GM19193 (cell line): Measurements from ENCODE around the gene GLI2.

ENCODE experiments used
- POLR2A ChIP-seq: IDR thresholded peaks from 4 replicates; pipeline ENCODE4 v1.6.1; 2011; ENCODE audit not compliant: insufficient read depth, insufficient read length; ENCODE audit errors: extremely low read depth

GLI2 gene

DNA sequence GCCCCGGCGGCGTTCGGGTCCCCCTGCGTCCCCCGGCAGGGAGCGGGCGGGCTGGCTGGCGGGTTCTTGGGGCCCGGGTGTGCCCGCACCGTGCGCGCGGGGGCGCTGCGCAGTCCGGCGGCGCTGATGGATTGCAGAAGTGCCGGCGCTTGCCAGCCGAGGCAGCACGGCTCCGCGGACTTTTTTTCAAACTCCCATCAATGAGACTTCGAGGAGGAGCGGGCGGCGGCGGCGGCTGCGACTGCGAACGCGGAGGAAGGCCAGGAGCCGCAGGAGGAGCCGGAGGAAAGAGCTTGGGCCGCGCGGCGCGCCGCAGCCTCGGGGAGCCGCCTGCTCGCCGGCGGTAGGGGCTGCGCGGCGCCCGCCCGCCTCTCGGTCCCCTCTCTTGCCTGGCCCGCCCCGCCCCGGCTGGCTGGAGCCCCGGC lies at the start of gene GLI2:
TSS of gene GLI2 (plus strand) at position 123 of the 425 bp plus-strand sequence. CDS start 61,453 bp downstream, outside the sequence.
- no peak for TF ChIP-seq POLR2A

DNA sequence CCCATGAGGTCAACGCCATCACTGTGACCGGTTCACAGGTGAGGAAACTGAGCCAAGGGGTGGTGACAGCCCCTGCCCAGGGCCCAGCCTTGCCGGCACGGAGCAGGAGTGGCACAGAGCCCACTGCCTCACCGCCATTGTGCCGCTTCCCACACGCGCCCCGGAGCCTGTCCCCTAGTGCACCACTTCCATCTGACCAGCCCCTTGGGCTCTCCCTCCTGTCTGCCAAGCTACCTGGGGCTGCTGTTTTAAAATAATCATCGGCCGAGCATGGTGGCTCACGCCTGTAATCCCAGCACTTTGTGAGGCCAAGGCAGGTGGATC lies 49.7 kb upstream of the GLI2 start:
- TF ChIP-seq POLR2A, result no peak

DNA sequence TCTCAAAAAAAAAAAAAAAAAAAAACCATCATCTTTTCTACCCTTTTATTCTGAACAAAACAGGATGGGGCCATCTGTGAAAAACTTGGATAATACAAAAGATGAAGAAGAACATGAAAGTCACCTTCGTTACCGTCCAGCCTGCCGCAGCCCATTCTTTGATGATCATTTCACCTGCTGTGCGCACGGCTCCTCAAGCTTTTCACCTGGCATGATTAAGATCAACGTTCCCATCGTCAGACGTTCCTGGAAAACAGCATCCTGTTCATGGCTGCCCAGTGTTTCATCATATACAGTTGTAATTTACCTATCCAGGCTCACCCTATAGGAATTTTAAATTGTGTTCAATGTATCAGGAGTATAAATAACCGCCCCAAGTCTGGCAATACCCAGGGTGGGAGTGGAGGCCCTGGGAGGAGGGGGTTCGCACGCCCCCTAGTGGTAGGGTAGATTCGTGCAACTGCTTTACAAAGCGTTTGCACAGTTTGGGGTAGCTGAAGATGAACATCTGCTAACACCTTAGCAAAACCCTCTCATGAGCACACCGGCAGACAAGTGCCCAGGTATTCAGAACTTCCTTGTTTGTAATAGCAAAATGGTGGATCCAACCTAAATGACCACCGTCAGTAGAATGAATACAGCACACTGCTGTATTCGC lies 49.0 kb upstream of the GLI2 start:
- no peak for TF ChIP-seq POLR2A

DNA sequence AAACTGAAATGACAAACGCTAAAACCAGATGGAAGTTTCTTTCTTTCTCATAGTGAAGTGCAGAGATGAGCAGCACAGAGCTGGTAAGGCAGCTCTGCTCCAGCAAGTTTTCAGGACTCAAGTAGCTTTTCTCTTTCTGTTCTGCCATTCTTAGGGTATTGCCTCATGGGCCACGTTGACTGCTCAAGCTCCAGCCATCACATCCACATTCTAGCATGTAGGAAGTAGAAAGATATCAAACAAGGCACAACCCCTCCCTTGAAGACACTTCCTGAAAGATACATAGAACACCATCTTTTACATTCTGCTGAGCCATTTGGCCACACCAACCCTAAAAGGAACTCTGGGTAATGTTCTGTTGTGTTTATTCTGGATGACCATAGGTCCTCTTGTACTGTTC lies 48.5 kb upstream of the GLI2 start:
- TF ChIP-seq POLR2A, result no peak

DNA sequence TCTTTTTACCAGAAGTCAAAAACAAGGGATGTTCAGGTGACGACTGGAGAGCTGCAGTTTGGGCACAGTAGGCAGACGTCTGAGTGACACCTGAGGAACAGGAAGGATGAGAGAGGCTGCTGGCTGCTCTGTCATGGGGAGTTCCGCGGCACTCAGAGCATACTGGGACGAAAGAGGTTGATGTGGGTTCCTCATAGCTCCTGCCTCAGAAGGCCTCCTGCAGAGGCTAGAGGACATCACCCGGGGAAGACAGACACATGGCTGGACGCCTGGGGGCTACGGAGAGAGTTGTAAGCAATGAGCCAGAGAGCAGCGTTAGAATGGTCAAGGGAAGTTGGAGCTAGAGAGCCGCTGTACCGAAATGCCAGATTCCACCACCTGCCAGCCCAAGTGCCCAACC lies 45.1 kb upstream of the GLI2 start:
- no peak for TF ChIP-seq POLR2A

DNA sequence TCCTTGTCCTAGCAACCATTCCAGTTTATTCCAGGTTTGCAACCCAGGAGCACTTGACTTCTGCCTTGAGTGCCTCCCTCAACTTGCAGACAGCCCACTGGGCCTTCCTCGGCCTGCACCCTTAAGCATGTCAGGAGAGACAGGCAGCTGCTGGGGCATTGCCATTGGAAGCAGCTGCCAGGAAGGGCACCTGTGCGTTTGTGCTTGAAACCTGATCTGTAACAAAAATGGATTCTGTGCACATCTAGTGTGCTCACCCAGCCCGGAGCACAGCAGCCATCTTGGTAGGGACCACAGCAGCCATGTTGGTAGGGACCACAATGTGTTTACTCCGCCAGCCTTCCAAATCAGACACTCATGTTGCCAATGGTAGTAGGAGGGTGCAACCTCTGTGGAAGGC lies 44.3 kb upstream of the GLI2 start:
- no peak for TF ChIP-seq POLR2A

DNA sequence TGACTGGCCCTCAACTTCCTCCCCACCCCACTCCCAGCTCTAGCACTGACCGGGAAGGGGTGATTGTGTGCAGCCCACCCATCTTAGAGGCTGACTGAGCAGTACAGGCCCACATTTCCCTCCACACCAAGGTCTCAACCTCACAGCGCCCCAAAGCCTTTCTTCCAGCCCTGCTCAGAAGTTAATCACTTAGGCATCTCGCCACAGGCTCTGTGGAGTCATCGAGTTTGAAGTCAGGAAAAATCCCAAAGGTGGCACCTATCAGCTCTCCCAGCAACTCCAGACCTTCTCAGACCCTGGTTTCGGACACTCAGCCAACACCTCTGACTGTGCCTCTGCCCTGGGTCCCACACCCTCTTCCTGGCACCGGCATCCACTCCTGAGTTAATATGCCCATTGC lies 43.0 kb upstream of the GLI2 start:
- no peak for TF ChIP-seq POLR2A

DNA sequence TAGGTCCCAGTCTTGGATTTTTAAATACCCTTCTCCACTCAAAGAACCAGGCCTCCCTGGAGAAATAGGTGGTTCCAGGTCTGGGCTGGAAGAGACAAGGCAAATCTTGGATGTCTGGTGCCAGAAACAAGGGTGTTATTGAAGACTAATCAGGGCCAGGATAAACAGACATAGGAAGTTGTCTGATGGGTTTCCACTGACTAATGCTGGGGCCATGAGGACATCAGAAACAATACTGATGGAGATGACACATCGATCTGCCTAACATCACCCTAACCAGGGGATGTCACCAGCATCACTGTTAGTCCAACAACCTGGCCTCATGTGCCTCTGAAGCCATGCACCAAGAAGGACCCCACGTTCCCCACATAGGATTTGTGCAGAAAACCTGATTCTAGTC lies 42.5 kb upstream of the GLI2 start:
- no peak for TF ChIP-seq POLR2A

DNA sequence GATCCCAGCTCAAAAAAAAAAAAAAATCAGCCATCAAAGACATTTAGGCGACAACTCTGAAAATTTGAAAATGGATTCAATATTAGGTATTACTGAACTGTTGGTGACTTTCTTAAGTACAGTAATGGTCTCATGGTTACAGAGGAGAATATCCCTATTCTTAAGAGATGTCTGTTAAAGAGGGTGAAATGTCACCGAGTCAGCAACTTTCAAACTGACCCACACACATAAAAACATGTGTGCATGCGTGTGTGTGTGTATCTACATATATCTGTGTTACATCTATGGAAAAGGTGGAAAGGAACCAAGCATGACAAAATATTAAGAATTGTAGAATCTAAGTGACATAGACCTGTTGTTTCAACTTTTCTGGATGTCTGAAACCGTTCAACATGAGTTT lies 41.6 kb upstream of the GLI2 start:
- TF ChIP-seq POLR2A, result no peak

DNA sequence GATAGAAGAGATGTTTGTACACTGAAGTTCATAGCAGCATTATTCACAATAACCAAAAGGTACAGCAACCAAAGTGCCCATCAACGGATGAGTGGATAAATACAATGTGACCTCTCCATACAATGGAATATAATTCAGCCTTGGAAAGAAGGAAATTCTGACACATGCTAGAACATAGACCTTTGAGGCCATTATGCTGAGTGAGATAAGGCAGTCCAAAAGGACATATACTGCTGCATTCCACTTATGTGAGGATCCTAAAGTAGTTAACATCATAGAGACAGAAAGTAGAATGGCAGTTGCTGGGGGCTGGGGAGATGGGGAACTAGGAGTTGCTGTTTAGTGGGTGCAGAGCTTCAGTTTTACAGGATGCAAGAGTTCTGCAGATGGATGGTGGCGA lies 38.2 kb upstream of the GLI2 start:
- no peak for TF ChIP-seq POLR2A

DNA sequence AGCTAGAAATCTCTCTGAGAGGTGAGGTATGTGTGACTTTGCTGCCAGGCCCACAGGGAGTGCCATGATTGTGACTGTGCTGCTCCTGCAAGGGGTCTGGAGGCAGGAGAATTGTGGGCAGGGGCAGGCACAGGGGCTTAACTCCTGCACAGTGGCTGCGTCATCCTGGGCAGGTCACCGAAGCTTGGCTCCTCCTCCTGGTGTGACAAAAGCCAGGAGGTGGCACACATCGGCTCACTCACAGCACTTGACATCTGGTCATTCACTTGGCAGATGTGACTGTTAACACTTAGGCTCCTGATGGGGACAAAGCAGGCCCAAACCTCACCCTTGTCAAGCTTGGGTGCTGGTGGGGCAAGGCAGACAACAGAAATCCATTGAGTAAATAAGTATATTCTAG lies 36.4 kb upstream of the GLI2 start:
- TF ChIP-seq POLR2A, result no peak

DNA sequence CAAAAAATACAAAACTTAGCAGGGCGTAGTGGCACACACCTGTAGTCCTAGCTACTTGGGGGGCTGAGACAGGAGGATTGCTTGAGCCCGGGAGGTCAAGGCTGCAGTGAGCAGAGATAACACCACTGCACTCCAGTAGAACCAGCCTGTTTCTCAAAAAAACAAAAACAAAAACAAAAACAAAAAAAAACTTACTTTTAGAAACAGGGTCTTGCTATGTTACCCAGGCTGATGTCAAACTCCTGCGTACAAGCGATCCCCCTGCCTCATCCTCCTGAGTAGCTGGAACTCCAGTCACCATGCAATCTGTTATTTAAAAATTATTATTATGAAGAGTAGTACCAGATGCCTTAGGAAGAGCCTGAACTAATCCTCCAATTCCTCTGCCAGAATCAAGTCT lies 35.0 kb upstream of the GLI2 start:
- no peak for TF ChIP-seq POLR2A

DNA sequence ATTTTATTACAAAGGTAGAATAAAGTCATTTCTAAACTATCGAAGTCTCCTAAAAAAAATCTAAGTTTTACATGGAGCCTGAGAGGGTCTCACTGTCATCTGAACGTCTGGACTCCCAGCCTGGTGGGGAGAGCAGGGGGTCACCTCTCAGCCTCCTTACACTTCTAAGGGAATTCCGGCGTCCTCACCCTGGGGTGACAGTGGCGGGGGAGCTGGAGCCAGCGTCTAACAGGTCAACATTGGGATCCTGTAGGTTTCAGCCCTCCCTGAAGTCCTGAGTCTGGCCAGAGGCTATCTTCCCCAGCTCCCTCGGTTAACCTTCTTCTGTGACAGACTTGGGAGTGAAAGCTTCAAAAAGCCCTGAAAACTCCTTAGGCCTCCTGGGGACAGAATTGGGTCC lies 34.6 kb upstream of the GLI2 start:
- TF ChIP-seq POLR2A, result no peak

DNA sequence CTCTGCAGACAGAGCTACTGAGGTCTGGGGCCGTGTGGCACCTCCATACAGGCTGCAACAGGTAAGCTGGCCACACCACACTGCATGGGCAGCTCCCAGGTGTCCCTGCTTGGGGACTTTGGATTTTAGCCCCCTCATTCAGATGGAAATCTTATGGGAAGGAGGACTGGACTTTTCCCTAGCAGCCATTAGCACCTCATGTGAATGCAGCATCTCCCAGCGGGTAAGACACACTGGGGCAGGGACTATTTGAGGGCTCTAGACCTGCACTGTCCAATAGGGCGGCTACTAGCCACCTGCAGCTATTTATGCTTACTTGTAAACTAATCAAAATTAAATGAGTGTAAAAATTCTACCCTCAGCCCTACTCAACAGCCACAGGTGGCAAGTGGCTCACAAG lies 34.2 kb upstream of the GLI2 start:
- TF ChIP-seq POLR2A, result no peak

DNA sequence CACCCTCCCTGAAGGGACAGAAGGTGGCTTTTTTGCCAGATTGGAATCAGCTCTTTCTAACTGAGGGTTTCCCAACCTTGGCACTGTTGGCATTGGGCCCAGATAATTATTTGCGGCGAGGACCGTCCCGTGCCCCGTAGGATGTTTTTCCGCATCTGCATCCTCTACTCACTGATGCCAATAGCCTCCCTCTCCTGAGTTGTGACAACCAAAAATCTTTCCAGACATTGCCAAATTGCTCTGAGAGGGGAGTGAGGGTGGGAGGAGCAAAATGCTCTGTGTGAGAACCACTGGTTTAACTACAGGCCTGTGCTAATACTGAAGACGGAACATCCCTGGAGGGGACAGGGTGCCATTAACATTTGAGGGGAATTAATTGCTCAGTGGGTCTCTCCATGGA lies 33.6 kb upstream of the GLI2 start:
- no peak for TF ChIP-seq POLR2A

DNA sequence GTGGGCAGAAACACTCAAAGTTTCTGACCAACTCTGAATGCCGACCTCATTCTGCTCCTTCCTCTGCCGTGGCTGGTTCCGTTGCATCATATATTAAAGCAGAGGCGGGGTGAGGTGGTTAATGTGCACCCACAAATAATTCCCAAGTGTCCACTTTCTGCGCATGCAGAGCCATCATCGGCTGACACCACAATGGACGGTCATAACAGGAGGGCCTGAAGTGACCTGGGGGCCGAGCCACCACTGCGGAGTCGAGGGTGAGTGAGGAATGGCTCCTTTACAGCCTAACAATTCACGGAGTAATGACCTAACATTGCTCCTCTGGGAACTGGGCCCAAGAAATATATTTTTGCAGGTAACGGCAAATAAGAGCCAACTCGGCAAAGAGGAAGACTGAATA lies 32.9 kb upstream of the GLI2 start:
- no peak for TF ChIP-seq POLR2A

DNA sequence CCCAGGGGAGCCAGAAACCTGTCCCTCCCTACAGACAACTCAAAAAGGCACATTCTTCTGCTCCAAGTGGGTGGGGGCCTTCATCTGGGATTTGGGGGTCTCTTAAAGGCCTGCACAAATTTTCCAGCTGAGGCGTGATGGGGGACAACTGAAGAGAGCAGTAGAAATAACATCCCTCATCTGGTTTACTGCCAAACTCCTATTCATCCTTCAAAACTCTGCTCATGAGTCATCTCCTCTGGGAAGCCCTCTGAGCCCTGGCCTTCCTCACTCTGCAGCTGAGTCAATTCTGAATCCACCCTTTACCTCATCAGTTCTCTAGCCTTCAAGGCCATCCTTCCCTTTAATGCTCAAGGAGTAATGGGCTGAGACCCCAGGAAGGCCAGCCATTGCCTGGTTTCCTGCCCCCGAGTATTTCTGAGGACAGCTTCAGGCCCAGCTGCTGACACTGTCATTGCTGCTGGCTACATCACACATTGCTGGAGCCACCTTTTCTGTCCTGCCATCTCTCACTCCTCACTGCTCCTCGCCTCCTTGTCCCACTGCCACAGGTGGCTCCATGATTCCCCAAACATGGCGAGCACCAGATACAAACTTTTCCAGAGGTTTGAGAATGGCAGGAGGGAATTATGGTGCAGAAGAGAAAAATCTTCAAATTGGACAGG lies 32.2 kb upstream of the GLI2 start:
- no peak for TF ChIP-seq POLR2A

DNA sequence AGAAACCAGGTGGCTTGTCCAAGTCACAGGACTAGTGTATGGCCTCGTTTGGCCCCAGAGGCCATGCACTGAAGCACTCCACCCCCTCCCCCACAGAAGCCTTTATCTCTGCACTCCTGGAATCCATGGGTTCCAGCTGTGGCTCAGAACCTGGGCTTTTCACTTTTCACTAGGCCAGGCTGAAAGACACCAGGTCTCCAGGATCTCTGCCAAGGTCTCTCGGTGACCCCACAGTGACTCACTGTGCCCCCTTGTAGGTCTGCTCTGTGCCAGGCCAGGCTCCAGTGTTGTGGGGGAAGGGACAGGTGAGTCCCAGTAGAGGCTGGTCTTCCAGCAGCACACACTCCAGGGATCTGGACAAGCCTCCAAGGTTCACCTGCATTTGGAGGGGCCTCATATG lies 31.0 kb upstream of the GLI2 start:
- TF ChIP-seq POLR2A, result no peak

DNA sequence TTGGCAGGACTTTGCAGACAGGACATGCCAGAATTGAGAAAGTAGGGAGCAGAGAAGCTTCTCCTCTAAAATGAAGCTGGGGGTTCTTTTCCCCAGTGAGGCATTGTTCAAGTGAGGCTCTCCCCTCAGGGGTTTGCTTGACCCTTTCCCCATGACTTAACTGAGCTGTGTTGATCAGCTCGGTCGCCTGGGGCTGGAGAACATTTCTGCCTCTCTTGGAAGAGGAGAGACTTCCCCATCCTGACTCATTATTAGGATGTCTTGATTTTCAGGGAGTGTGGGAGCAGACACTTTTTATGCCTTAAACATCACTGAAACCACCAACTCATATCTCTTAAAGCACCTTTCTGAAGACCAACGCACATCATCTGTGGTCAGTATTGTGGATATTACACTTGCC lies 27.9 kb upstream of the GLI2 start:
- TF ChIP-seq POLR2A, result no peak
